HG03342 (cell line): ENCODE data around the gene NTPCR.

Source experiments
- ATAC-seq: cut with Tn5 transposase; IDR thresholded peaks from one replicate; pipeline ENCODE4 v1.9.1; 2021; ENCODE audit warnings: mild to moderate bottlenecking, moderate library complexity; ENCODE audit not compliant: unreplicated experiment

Gene NTPCR

GRCh38 chr1:233005156-233005555 is 54.7 kb downstream of the NTPCR start:
- no peak for ATAC-seq

- ATAC-seq: no peak
Observed at GRCh38 chr1:233005703-233006102, 55.3 kb downstream of the NTPCR start.

DNA sequence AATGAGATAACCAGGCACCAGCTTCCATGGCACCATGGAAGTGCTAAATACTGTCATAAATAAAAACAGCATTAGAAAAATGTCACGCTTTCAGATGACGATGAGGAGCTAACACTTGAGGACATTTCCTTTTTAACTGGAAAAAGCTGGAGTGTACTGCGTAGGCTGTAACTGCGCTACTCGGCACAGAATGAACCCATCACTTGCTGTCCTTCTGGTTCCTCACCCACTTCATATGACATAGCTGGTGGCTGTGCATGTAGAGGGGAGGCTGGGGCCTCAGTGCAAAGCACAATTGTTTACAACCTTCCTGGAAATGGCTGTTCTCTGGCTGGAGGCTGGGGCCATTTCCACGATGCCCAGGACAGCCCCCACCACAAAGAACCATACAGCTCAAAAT is 55.7 kb downstream of the NTPCR start:
- ATAC-seq: no peak

GRCh38 chr1:233006541-233006973 is 56.1 kb downstream of the NTPCR start:
- no peak for ATAC-seq

- ATAC-seq: no peak
Observed at GRCh38 chr1:233010146-233010545, 59.7 kb downstream of the NTPCR start.

DNA sequence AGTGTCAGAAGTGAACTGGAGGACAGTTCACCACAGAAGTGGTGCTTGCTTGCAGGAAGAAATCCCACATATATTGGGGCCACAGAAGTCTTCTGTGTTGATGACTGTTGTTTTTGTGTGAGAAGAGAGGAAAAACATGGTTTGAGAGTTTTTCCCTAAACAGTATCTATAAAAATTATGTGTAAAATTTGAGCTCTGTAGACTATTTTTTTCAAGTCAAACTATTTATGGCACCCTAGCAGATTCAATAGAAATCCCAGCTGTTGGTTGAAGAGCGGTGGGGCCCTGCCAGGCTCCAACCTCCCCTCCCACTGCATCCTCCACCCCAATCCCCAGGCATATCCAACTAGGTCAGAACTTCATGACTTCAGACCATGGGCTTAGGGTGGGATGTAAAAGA is 61.6 kb downstream of the NTPCR start:
- ATAC-seq: no peak

- ATAC-seq: no peak
Observed at GRCh38 chr1:233015965-233016364, 65.6 kb downstream of the NTPCR start.

DNA sequence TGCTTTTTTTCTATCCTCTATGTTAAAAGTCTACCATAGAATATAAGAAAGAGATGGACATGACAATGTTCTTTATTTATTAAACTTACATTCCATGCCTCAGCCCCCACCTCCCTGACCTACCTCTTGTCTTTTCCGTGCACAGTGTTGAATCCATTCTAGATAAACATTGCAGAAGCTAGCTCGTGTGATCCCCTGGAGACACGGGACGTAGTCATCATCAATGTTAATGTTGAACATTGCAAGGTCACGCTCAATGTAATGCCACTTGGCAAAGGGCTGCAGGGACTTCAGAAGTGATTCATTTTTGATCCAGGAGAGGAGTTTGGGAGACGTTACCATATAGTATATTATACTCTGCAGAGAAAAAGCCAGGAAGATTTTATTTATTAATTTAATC is 66.4 kb downstream of the NTPCR start:
- ATAC-seq: no peak

GRCh38 chr1:233019083-233019482 is 68.7 kb downstream of the NTPCR start:
- ATAC-seq: no peak

- no peak for ATAC-seq
Observed at GRCh38 chr1:233019778-233020325, 69.4 kb downstream of the NTPCR start.

DNA sequence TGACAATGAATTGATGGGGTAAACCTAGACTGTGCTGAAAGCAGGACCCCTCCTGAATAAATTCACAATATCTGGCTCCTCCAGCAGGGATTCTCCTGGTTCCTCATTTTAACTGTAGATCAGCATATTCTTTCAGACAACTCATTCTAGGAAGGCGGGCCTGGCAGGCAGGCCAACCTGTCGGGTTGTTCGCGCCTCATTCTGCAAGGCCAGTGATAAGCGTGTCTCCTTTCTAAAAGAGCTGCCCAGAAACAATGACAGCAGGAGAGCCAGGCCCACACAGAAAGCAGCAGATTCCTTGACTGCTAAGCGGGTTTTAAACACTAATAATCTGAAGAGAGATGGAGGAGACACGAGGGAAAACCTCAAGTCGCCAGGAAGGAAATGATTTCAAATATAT is 70.0 kb downstream of the NTPCR start:
- ATAC-seq: no peak

GRCh38 chr1:233022246-233022645 is 71.8 kb downstream of the NTPCR start:
- no peak for ATAC-seq

- no peak for ATAC-seq
Observed at GRCh38 chr1:233024199-233024598, 73.8 kb downstream of the NTPCR start.

- ATAC-seq: no peak
Observed at GRCh38 chr1:233025157-233025556, 74.7 kb downstream of the NTPCR start.

- ATAC-seq: no peak
Observed at GRCh38 chr1:233025567-233025966, 75.2 kb downstream of the NTPCR start.

DNA sequence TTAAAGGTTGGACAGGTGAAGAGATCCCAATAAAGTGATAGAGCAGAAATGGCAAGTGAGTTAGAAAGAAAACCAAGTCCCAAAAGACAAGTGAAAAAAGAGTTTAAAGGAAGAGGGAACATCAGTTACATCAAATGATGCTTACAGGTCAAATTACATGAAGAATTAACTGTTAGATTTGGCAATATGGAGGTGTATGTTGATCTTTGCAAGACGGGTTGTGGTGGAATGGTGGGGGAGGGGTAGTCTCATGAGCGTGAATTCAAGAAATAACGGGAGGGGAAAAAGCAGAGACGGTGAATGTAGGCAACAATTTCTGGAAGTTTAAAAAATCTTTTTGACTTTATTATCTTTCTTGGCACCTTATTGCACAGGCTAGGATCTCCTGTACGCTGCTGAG is 76.6 kb downstream of the NTPCR start:
- ATAC-seq: no peak

GRCh38 chr1:233031521-233031920 is 81.1 kb downstream of the NTPCR start:
- no peak for ATAC-seq

GRCh38 chr1:233032916-233033315 is 82.5 kb downstream of the NTPCR start:
- no peak for ATAC-seq

- ATAC-seq: no peak
Observed at GRCh38 chr1:233033361-233033760, 83.0 kb downstream of the NTPCR start.
